Upper lobe of left lung (tissue), 4 donors: ENCODE measurements around the gene RCE1.

Experiments used
- POLR2A ChIP-seq, 4 donors: fragments of 450-650 bp; IDR thresholded peaks; one replicate each; pipeline ENCODE4 v1.5.1; 2016 to 2017; ENCODE audit warnings: antibody characterized with exemption in 4 of 4, mild to moderate bottlenecking in 2 of 4
- POLR2AphosphoS5 ChIP-seq, 2 donors: sonication (generic); formaldehyde crosslinking; IDR thresholded peaks; one replicate each; pipeline ENCODE4 v1.5.1; 2017; ENCODE audit warnings: antibody characterized with exemption in 2 of 2
- TF ChIP-seq, protein P1 (sequence below), 6 experiments: fragments of 450-650 bp in 4 of 6; fragments of 200-600 bp in 2 of 6; sonication (generic) in 2 of 6; IDR thresholded peaks; one replicate each; pipeline ENCODE4 v1.5.1; 2016 to 2019; ENCODE audit warnings: antibody characterized with exemption in 6 of 6

DNA sequence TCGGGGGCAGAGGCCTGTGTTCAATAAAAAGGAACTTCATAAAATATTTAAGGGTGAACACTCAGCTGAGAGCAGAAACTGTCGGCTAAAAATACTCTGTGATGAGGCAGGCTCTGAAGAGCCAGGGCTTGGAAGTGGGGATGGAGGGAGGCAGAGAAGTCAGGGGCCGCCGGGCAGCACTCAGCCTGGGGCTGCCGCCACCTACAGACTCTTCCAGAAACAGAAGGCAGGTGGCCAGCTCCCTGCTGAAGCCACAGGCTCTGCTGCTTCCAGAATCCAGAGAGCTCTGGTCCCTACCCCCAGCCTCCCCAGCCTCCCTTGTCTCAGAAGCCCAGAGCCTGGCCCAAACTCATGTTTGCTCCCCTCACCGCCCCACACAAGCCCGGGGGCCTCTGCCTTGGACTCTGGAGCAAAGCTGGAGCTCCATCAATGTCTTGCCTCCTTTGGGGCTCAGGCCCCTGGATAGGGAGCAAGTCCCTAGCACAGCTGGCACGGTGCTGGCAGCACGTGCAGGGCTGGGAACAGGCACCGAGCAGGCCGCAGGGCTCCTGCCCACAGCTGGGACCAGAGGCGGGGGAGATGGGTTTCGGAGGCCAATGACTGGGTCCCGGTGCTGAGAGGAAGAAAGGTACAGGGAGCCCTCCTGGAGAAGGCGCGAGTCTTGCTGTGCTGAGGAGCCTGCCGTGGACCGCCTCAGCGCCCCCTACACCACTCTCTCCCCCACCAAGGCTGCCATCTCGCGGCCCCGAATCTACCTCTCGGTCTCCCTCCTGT is 21.9 kb downstream of the RCE1 start:
- TF ChIP-seq POLR2A (IDR thresholded peaks at IDR 0.05) (no peak), POLR2AphosphoS5 (IDR thresholded peaks at IDR 0.05) (no peak)
- TF ChIP-seq, protein P1, sequence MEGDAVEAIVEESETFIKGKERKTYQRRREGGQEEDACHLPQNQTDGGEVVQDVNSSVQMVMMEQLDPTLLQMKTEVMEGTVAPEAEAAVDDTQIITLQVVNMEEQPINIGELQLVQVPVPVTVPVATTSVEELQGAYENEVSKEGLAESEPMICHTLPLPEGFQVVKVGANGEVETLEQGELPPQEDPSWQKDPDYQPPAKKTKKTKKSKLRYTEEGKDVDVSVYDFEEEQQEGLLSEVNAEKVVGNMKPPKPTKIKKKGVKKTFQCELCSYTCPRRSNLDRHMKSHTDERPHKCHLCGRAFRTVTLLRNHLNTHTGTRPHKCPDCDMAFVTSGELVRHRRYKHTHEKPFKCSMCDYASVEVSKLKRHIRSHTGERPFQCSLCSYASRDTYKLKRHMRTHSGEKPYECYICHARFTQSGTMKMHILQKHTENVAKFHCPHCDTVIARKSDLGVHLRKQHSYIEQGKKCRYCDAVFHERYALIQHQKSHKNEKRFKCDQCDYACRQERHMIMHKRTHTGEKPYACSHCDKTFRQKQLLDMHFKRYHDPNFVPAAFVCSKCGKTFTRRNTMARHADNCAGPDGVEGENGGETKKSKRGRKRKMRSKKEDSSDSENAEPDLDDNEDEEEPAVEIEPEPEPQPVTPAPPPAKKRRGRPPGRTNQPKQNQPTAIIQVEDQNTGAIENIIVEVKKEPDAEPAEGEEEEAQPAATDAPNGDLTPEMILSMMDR (IDR thresholded peaks at IDR 0.05) = no peak
